Adrenal gland (tissue), 5 donors: ENCODE measurements around the gene SETD6.

Experiments used
- POLR2A ChIP-seq, 2 donors: fragments of 450-650 bp; IDR thresholded peaks; one replicate each; pipeline ENCODE4 v1.6.1; 2017; ENCODE audit warnings: antibody characterized with exemption in 2 of 2, mild to moderate bottlenecking in 2 of 2, moderate library complexity in 1 of 2
- TF ChIP-seq, protein P1 (sequence below), 6 experiments: fragments of 450-650 bp in 4 of 6; fragments of 200-600 bp in 2 of 6; sonication (generic) in 1 of 6; IDR thresholded peaks; 1 replicate in 5 of 6; 2 replicates in 1 of 6; pipeline versions ENCODE4 v1.5.1 to v1.8.0; 2016 to 2021; ENCODE audit warnings: antibody characterized with exemption in 6 of 6, mild to moderate bottlenecking in 2 of 6, moderate library complexity in 1 of 6
- donor health status: DM: no; HTN: no; CAD: no.

DNA sequence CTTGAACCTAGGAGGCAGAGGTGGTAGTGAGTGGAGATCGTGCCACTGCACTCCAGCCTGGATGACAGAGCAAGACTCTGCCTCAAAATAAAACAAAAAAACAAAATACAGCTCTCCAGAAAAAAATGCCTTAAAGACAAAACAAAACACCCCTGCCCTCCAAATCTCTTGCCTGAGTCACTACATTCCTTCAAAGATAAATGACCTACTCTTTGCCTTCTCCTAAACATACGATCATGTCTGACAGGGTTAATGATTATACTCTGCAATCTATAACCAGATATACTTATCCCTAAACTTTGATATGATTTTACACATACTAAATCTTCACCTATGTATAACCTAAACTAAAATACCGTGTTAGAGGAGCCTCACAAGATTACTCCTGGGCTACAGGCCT, 1.4 kb upstream of the SETD6 start:
- TF ChIP-seq, protein P1, sequence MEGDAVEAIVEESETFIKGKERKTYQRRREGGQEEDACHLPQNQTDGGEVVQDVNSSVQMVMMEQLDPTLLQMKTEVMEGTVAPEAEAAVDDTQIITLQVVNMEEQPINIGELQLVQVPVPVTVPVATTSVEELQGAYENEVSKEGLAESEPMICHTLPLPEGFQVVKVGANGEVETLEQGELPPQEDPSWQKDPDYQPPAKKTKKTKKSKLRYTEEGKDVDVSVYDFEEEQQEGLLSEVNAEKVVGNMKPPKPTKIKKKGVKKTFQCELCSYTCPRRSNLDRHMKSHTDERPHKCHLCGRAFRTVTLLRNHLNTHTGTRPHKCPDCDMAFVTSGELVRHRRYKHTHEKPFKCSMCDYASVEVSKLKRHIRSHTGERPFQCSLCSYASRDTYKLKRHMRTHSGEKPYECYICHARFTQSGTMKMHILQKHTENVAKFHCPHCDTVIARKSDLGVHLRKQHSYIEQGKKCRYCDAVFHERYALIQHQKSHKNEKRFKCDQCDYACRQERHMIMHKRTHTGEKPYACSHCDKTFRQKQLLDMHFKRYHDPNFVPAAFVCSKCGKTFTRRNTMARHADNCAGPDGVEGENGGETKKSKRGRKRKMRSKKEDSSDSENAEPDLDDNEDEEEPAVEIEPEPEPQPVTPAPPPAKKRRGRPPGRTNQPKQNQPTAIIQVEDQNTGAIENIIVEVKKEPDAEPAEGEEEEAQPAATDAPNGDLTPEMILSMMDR (IDR thresholded peaks at IDR 0.05): no peak
- TF ChIP-seq POLR2A (IDR thresholded peaks at IDR 0.05): no peak
